Tibial artery (tissue), 4 donors: ENCODE data around the gene RSPH6A.

Source experiments
- DNase-seq, 2 donors: peaks; one replicate each; pipeline ENCODE4 v3.0.0-alpha.2; 2019
- H3K27ac ChIP-seq, 2 donors: fragments of 200-600 bp; sonication (generic) in 1 of 2; 1 replicate in 1 of 2; 2 replicates in 1 of 2; pipeline ENCODE4 v1.5.1; 2018 to 2019; ENCODE audit warnings: mild to moderate bottlenecking in 1 of 2
- H3K27me3 ChIP-seq, 2 donors: fragments of 200-600 bp; sonication (generic) in 1 of 2; one replicate each; pipeline versions ENCODE4 v1.5.1 to v1.6.0; 2016 to 2019
- H3K36me3 ChIP-seq, 3 donors: fragments of 200-600 bp; sonication (generic) in 2 of 3; one replicate each; pipeline ENCODE4 v1.5.1; 2016 to 2019; ENCODE audit warnings: mild to moderate bottlenecking in 2 of 3
- H3K4me1 ChIP-seq, 4 donors: fragments of 200-600 bp; sonication (generic) in 2 of 4; 1 replicate in 3 of 4; 2 replicates in 1 of 4; pipeline ENCODE4 v1.5.1; 2016 to 2019
- H3K4me3 ChIP-seq, 2 donors: fragments of 200-600 bp; sonication (generic) in 1 of 2; 1 replicate in 1 of 2; 2 replicates in 1 of 2; pipeline ENCODE4 v1.5.1; 2018 to 2019; ENCODE audit warnings: mild to moderate bottlenecking in 2 of 2
- H3K9me3 ChIP-seq, 3 donors: fragments of 200-600 bp; sonication (generic) in 1 of 3; one replicate each; pipeline ENCODE4 v1.5.1; 2016 to 2019
- CTCF ChIP-seq, 2 experiments: fragments of 200-600 bp in 1 of 2; fragments of 450-650 bp in 1 of 2; IDR thresholded peaks; one replicate each; pipeline ENCODE4 v1.5.1; 2017 to 2019; ENCODE audit warnings: antibody characterized with exemption in 2 of 2, mild to moderate bottlenecking in 1 of 2, moderate library complexity in 1 of 2
- intact Hi-C: fragments of 100-400 bp; cut with DNase I; formaldehyde crosslinking; loops from one replicate; pipeline ENCODE4 v1.15.0; 2023; ENCODE audit warnings: low total_unique reads

RSPH6A gene

GRCh38 chr19:45824041-45824471, 8.9 kb upstream of the RSPH6A start:
- DNase-seq = no peak
- Histone ChIP-seq H3K4me3 (no peak overlapping the region), H3K27me3 (no peaks in the 10 kb centered on the region), H3K9me3 (no peaks in the 10 kb centered on the region), H3K27ac (no peak overlapping the region), H3K4me1 (no peaks in the 10 kb centered on the region), H3K36me3 (peaks cover 57 to 99% (median 95%) of the 10 kb centered on the region in 3 donors)
- no peak for TF ChIP-seq CTCF (IDR thresholded peaks at IDR 0.05)
- intact Hi-C loops = no loop called here

DNA sequence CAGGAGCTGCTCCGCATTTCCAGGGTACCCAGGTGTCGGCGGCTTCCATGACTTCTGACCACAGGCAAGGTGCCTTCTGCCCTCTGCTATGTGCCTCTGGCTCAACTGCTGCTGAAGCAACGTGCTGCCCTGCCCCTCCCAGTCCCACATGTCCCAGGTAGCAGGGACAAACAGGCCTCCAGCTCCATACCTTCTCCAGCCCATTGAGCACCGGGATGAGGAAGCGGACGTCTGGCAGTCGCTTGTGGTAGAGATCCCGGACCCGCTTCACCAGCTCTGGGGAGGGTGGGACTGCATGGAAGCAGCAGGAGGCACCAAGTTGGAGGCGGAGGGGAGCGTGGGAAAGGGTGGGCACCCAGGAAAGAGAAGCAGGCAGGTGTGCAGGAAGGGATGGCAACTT, 8.1 kb upstream of the RSPH6A start:
- Histone ChIP-seq H3K4me1 (no peaks in the 10 kb centered on the region), H3K9me3 (no peaks in the 10 kb centered on the region), H3K27ac (no peak overlapping the region), H3K4me3 (no peak overlapping the region), H3K36me3 (peaks cover 48 to 98% (median 89%) of the 10 kb centered on the region in 3 donors), H3K27me3 (no peaks in the 10 kb centered on the region)
- TF ChIP-seq CTCF (IDR thresholded peaks at IDR 0.05) = no peak
- no peak for DNase-seq
- intact Hi-C loops = no loop called here

DNA sequence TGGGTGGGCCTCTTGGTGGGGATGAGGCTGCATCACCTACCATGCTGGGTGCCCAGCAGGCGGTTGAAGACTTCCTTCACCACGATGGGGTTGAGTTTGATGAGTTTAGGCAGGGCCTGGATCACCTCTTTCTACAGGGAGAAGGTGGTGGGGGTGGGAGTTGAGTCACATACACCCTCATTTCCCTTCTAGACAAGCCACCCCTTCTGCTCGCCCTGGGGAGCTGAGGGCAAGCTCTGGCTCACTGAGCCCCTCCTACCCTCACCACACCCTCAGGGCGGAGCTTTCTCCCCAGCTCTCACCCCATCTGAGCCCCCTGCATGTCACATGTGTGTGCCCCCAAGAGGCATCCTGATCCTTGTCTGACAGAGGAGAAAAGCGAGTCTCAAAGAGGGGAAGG, 7.6 kb upstream of the RSPH6A start:
- intact Hi-C loops = no loop called here
- Histone ChIP-seq H3K27me3 (no peaks in the 10 kb centered on the region), H3K27ac (no peak overlapping the region), H3K36me3 (peaks cover 44 to 93% (median 89%) of the 10 kb centered on the region in 3 donors), H3K4me3 (no peak overlapping the region), H3K4me1 (no peaks in the 10 kb centered on the region), H3K9me3 (no peaks in the 10 kb centered on the region)
- no peak for TF ChIP-seq CTCF (IDR thresholded peaks at IDR 0.05)
- DNase-seq = no peak

GRCh38 chr19:45821570-45821969, 6.5 kb upstream of the RSPH6A start:
- no peak overlapping the region for H3K4me3 ChIP-seq
- H3K4me1 ChIP-seq = peaks cover 0 to 7% (median 0%) of the 10 kb centered on the region in 4 donors
- peaks cover 36 to 82% (median 81%) of the 10 kb centered on the region in 3 donors for H3K36me3 ChIP-seq
- no peaks in the 10 kb centered on the region for H3K9me3 ChIP-seq
- no peak overlapping the region for H3K27ac ChIP-seq
- intact Hi-C loops = no loop called here
- no peaks in the 10 kb centered on the region for H3K27me3 ChIP-seq
- DNase-seq = no peak
- no peak for TF ChIP-seq CTCF (IDR thresholded peaks at IDR 0.05)

DNA sequence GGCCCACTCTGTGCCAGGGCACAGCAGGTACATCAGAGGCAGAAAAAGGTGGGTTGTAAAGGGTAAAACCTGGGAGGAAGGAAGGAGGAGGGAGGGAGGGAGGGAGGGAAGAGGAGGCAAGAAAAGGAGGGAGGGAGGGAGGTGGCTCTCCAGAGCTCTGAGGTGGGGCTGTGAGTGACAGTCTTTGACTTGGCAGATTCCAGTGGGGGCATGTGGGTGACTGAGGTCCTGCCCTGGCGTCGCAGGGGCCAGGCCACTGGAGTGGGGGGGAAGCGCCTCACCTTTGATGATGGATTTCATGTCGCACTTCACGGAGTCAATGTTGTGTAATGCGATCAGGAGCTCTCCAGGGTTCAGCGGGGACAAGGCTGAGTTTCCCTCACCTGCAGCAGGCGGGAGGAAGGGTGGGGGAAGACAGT, 6.0 kb upstream of the RSPH6A start:
- Histone ChIP-seq H3K27ac (no peak overlapping the region), H3K36me3 (peaks cover 32 to 77% (median 76%) of the 10 kb centered on the region in 3 donors), H3K9me3 (no peaks in the 10 kb centered on the region), H3K4me1 (peaks cover 0 to 7% (median 0%) of the 10 kb centered on the region in 4 donors), H3K27me3 (no peaks in the 10 kb centered on the region), H3K4me3 (no peak overlapping the region)
- no peak for DNase-seq
- intact Hi-C loops = no loop called here
- no peak for TF ChIP-seq CTCF (IDR thresholded peaks at IDR 0.05)
